PFSK-1 (cell line): ENCODE data around the gene OGFOD3.

Source experiments
- FOXP2 ChIP-seq: optimal IDR thresholded peaks from 2 replicates; pipeline ENCODE3; 2011; ENCODE audit warnings: borderline replicate concordance, control low read depth, inconsistent platforms; ENCODE audit not compliant: insufficient read depth; ENCODE audit errors: extremely low read length, extremely low read depth
- POLR2AphosphoS5 ChIP-seq: IDR thresholded peaks from 2 replicates; pipeline ENCODE4 v1.6.1; 2012; ENCODE audit warnings: low read depth, mild to moderate bottlenecking, control low read depth, low read length, moderate library complexity
- SIN3A ChIP-seq: IDR thresholded peaks from 2 replicates; pipeline ENCODE4 v1.6.1; 2012; ENCODE audit warnings: mild to moderate bottlenecking, low read length, moderate library complexity, borderline replicate concordance; ENCODE audit not compliant: insufficient read depth
- TAF1 ChIP-seq: IDR thresholded peaks from 2 replicates; pipeline ENCODE4 v1.6.1; 2012; ENCODE audit warnings: low read length, control low read depth, borderline replicate concordance; ENCODE audit not compliant: insufficient read depth
- TF ChIP-seq, protein P1 (sequence below), 2 experiments: IDR thresholded peaks; 2 replicates each; pipeline versions ENCODE4 v1.6.1 to v1.8.0; 2011 to 2012; ENCODE audit warnings: low read depth in 2 of 2, low read length in 2 of 2, control low read depth in 1 of 2, inconsistent platforms in 1 of 2, mild to moderate bottlenecking in 1 of 2, moderate library complexity in 1 of 2; ENCODE audit not compliant: insufficient read depth in 1 of 2

The OGFOD3 gene

DNA sequence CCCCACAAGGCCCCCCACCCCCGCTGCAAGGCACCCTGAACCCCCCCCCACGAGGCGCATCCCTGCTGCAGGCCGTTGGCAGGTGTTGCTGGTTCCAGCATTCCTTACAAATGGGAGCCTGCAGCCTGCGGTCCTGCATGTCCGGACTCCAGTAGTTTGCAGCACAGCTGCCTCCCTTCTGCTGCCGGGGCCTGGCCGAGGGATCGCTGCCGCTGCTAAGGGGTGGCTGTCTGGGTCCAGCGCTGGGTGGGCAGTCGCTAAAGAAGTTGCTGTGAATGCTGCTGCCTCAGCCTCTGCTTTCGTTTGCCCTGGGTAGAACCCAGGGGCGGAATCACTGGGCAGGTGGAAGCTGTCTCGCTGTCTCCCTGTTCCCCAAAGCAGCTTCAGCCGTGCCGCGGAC lies 35.0 kb downstream of the OGFOD3 start:
- TF ChIP-seq, protein P1, sequence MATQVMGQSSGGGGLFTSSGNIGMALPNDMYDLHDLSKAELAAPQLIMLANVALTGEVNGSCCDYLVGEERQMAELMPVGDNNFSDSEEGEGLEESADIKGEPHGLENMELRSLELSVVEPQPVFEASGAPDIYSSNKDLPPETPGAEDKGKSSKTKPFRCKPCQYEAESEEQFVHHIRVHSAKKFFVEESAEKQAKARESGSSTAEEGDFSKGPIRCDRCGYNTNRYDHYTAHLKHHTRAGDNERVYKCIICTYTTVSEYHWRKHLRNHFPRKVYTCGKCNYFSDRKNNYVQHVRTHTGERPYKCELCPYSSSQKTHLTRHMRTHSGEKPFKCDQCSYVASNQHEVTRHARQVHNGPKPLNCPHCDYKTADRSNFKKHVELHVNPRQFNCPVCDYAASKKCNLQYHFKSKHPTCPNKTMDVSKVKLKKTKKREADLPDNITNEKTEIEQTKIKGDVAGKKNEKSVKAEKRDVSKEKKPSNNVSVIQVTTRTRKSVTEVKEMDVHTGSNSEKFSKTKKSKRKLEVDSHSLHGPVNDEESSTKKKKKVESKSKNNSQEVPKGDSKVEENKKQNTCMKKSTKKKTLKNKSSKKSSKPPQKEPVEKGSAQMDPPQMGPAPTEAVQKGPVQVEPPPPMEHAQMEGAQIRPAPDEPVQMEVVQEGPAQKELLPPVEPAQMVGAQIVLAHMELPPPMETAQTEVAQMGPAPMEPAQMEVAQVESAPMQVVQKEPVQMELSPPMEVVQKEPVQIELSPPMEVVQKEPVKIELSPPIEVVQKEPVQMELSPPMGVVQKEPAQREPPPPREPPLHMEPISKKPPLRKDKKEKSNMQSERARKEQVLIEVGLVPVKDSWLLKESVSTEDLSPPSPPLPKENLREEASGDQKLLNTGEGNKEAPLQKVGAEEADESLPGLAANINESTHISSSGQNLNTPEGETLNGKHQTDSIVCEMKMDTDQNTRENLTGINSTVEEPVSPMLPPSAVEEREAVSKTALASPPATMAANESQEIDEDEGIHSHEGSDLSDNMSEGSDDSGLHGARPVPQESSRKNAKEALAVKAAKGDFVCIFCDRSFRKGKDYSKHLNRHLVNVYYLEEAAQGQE (IDR thresholded peaks at IDR 0.05; ENCODE audit: insufficient read depth in 1 of 2, low read depth in 2 of 2, low read length in 2 of 2), result no peak
- no peak for TF ChIP-seq TAF1
- TF ChIP-seq FOXP2, result no peak
- no peak for TF ChIP-seq POLR2AphosphoS5
- no peak for TF ChIP-seq SIN3A

DNA sequence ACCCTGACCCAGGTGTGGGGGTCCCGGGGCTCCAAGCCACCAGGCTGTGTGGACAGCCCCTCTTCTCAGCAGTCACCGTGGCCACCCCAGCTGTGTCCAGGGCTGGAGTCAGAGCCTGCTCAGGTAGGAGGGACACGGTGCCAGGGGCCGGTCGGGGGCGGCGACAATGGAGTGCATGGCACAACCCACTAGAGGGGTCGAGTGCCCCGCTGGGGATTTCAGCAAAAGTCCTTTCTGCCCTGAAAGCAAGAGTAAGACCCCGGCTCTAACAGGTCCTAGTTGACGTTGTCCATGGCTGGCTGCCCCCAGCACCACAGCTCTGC lies 35.5 kb downstream of the OGFOD3 start:
- no peak for TF ChIP-seq FOXP2
- no peak for TF ChIP-seq SIN3A
- no peak for TF ChIP-seq TAF1
- no peak for TF ChIP-seq POLR2AphosphoS5
- TF ChIP-seq, protein P1 (IDR thresholded peaks at IDR 0.05; ENCODE audit: insufficient read depth in 1 of 2, low read depth in 2 of 2, low read length in 2 of 2), result no peak

DNA sequence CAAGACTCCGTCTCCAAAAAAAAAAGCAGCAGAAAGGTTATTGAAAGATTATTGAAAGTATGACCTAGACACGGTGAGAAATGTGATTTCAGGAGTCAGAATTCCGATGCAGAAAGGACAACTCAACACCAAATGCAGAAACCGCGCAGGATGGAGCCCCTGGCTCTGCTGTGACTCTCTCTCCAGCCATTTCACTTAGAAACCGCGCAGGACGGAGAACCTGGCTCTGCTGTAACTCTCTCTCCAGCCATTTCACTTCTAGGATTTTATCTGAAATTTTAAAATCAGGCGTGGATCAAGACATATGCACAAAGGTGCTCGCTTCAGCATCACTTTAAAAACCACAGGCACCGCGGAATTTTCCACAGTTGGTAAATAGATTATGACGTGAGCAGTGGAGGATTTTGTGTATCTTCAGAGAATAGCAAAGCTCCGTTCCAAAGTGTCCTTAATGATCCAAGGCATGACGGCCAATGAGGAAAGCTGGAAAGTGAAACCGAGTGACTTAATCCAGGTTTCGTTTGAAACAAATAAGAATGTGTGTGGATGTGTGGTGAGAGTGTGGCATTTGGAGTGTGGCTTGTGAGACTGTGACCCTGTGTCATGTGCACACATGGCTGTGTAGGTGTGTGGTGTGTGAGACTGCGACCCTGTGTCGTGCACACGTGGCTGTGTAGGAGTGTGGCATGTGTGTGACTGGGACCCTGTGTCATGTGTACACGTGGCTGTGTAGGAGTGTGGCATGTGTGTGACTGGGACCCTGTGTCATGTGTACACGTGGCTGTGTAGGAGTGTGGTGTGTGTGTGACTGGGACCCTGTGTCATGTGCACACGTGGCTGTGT lies 37.3 kb downstream of the OGFOD3 start:
- no peak for TF ChIP-seq TAF1

DNA sequence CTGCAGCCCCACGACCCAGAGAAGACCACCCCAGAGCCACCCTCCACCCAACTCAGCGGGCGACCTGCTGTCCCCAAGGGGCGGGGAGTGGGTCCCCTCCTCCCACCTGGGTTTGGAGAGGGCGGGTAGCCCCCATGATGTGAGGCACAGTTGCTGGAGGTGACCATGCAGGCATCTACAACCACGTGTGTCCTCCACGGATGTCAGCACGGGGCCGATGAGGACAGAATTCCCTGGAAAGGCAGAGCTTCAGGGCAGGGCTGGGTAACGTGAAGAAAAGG lies 39.7 kb downstream of the OGFOD3 start:
- TF ChIP-seq, protein P1 (IDR thresholded peaks at IDR 0.05; ENCODE audit: insufficient read depth in 1 of 2, low read depth in 2 of 2, low read length in 2 of 2), result no peak
- no peak for TF ChIP-seq POLR2AphosphoS5
- no peak for TF ChIP-seq SIN3A

DNA sequence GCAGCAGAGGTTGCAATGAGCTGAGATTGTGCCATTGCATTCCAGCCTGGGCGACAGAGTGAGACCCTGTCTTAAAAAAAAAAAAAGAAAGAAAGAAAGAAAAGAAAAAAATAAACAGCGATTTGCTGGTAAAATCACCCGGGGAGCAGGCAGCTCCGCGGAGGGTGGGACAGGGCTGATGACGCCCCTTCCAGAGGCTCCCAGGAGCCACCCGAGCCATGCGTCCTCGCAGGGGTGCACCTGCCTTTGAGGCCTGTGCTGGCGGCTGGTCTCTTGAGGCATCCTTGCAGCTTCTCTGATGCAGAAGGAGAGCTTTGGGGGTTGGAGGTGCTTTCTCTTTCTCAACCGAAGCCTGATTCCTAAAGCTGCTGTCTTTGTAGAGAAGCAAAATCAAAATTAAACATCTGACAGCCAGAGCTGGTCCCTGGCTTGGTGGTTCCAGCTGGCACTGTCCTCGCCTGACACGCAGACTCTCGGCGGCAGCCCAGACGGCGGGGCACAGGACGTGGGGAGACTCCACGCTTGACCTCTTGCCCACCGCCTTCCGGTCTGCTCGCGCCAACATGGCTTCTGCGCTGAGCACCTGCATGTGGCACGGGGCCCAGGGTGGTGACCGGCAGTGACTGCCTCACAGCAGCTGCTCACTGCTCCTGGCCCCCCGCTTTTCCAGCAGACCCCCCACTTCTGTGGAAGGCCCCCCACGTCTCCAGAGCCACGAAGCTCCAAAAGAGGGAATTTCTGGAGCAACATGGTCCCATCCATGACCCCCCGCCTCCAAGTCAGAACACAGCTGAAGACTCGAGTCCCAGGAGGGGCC lies 40.3 kb downstream of the OGFOD3 start:
- TF ChIP-seq SIN3A (no peak), FOXP2 (no peak), POLR2AphosphoS5 (no peak), TAF1 (no peak)
- TF ChIP-seq, protein P1 (IDR thresholded peaks at IDR 0.05; ENCODE audit: insufficient read depth in 1 of 2, low read depth in 2 of 2, low read length in 2 of 2), result no peak
